K562 (cell line): ENCODE data around the gene GALNT18. TPM values are rescaled to one million over a fixed set of nuclear protein-coding genes. Genes with fewer than 3 reads are reported as not detected.

Source experiments
- ATAC-seq: fragments of 200-7000 bp; cut with Tn5 transposase; 3 replicates; pipeline ENCODE4 v1.9.1; 2020; ENCODE audit warnings: moderate library complexity
- BruUV-seq: library from RNA; stranded (reverse); fragments of 400-500 nt; replicated peaks from 2 replicates; lab custom pipeline; 2021; lab: Mats Ljungman, UMichigan
- CTCF ChIA-PET: fragments of 300-600 bp; formaldehyde crosslinking; extraction: SDS; loops from one replicate; lab custom pipeline; 2021; ENCODE audit warnings: low intra/inter-chr PET ratio; lab: Yijun Ruan, JAX
- POLR2A ChIA-PET: fragments of 300-600, 350-650 bp; sonication (Branson Sonifier 250); formaldehyde crosslinking; extraction: SDS; loops from one replicate; lab custom pipeline; 2021; ENCODE audit warnings: antibody characterized with exemption, inconsistent platforms; lab: Yijun Ruan, JAX
- DNase-seq, 4 experiments: peaks; one replicate each; pipeline versions ENCODE4 v3.0.0 to v3.0.0-alpha.2; 2011 to 2018; ENCODE audit warnings: low spot score in 3 of 4, mixed read lengths in 3 of 4; ENCODE audit errors: extremely low read depth in 1 of 4
- FAIRE-seq: peaks from 2 replicates; lab custom pipeline; 2011; peaks lifted over from hg19 to GRCh38; lab: Jason Lieb, UNC
- H2AFZ ChIP-seq: 2 replicates; pipeline ENCODE4 v1.6.0; 2011; ENCODE audit warnings: low read depth, low read length, control low read depth, inconsistent platforms
- H3K27ac ChIP-seq: fragments of 200-600 bp; 3 replicates; pipeline ENCODE4 v1.8.0; 2011; ENCODE audit warnings: low read depth, mild to moderate bottlenecking, control low read depth, inconsistent platforms, low read length, moderate library complexity, mixed read lengths; ENCODE audit errors: extremely low read depth
- H3K27me3 ChIP-seq, 2 experiments: fragments of 300-600 bp in 1 of 2; 2 replicates in 1 of 2; 3 replicates in 1 of 2; pipeline versions ENCODE4 v1.6.0 to v1.8.0; 2011; ENCODE audit warnings: inconsistent platforms in 2 of 2, low read length in 2 of 2, mild to moderate bottlenecking in 1 of 2, mixed read lengths in 1 of 2, moderate library complexity in 1 of 2; ENCODE audit not compliant: control insufficient read depth in 2 of 2, insufficient read depth in 2 of 2
- H3K36me3 ChIP-seq: fragments of 300-600 bp; 3 replicates; pipeline ENCODE4 v1.8.0; 2011; ENCODE audit warnings: mild to moderate bottlenecking, low read length, inconsistent platforms; ENCODE audit not compliant: control insufficient read depth, insufficient read depth
- H3K4me1 ChIP-seq, 2 experiments: fragments of 200-600 bp in 1 of 2; replicated peaks in 1 of 2; 2 replicates in 1 of 2; 3 replicates in 1 of 2; pipeline versions ENCODE4 v1.5.1 to v1.8.0; 2011; ENCODE audit warnings: inconsistent platforms in 2 of 2, low read length in 2 of 2, mild to moderate bottlenecking in 1 of 2, mixed read lengths in 1 of 2, moderate library complexity in 1 of 2; ENCODE audit not compliant: control insufficient read depth in 2 of 2, insufficient read depth in 2 of 2
- H3K4me2 ChIP-seq: 2 replicates; pipeline ENCODE4 v1.6.1; 2011; ENCODE audit warnings: low read length, control low read depth, inconsistent platforms, mixed read lengths; ENCODE audit not compliant: insufficient read depth
- H3K4me3 ChIP-seq: fragments of 200-600 bp; sonication (generic), shearing (Covaris generic); 2 replicates; pipeline ENCODE4 v1.5.1; 2016; ENCODE audit warnings: control low read depth, inconsistent platforms
- H3K79me2 ChIP-seq: fragments of 200-600 bp; 3 replicates; pipeline ENCODE4 v1.8.0; 2011; ENCODE audit warnings: low read length, inconsistent platforms; ENCODE audit not compliant: control insufficient read depth, insufficient read depth
- H3K9ac ChIP-seq, 2 experiments: 2 replicates each; pipeline versions ENCODE4 v1.6.0 to v1.6.1; 2011; ENCODE audit warnings: low read depth in 2 of 2, low read length in 2 of 2, control low read depth in 1 of 2, inconsistent platforms in 1 of 2, mild to moderate bottlenecking in 1 of 2, mixed read lengths in 1 of 2; ENCODE audit not compliant: insufficient read depth in 1 of 2
- H3K9me1 ChIP-seq: one replicate; pipeline ENCODE4 v1.6.0; 2011; ENCODE audit warnings: inconsistent platforms, mild to moderate bottlenecking, low read length, moderate library complexity; ENCODE audit not compliant: control insufficient read depth, insufficient read depth
- H3K9me3 ChIP-seq: replicated peaks from 2 replicates; pipeline ENCODE4 v1.5.1; 2011; ENCODE audit warnings: low read depth, low read length, inconsistent platforms; ENCODE audit not compliant: control insufficient read depth, insufficient read depth
- H4K20me1 ChIP-seq: replicated peaks from 2 replicates; pipeline ENCODE4 v1.6.1; 2011; ENCODE audit warnings: low read length, inconsistent platforms, mixed read lengths; ENCODE audit not compliant: control insufficient read depth, insufficient read depth
- BCL6 ChIP-seq: fragments of 250-450 bp; sonication (Bioruptor Pico); IDR thresholded peaks from 2 replicates; pipeline ENCODE4 v1.4.0; 2020
- BMI1 ChIP-seq: fragments of 150-350 bp; IDR thresholded peaks from 2 replicates; pipeline ENCODE4 v1.6.1; 2014; ENCODE audit warnings: low read length
- NONO ChIP-seq, 2 experiments: fragments of 200-400 bp in 1 of 2; fragments of 450-650 bp in 1 of 2; formaldehyde crosslinking in 1 of 2; IDR thresholded peaks; 2 replicates each; pipeline ENCODE4 v1.6.1; 2017; ENCODE audit warnings: low read depth in 2 of 2, mild to moderate bottlenecking in 2 of 2, moderate library complexity in 2 of 2, low read length in 1 of 2
- SIN3A ChIP-seq, 2 experiments: fragments of 150-350 bp in 1 of 2; IDR thresholded peaks; 2 replicates each; pipeline ENCODE4 v1.6.1; 2011 to 2016; ENCODE audit warnings: borderline replicate concordance in 2 of 2, low read depth in 2 of 2, low read length in 2 of 2, mild to moderate bottlenecking in 2 of 2, moderate library complexity in 2 of 2; ENCODE audit not compliant: control insufficient read depth in 1 of 2
- TAF7 ChIP-seq: fragments of 450-650 bp; IDR thresholded peaks from 2 replicates; pipeline ENCODE4 v1.6.1; 2016; ENCODE audit warnings: missing genetic modification characterization, missing compliant biosample characterization
- ZBED1 ChIP-seq: IDR thresholded peaks from 2 replicates; pipeline ENCODE4 v1.6.1; 2014
- ZNF57 ChIP-seq: fragments of 450-650 bp; formaldehyde crosslinking; IDR thresholded peaks from 2 replicates; pipeline ENCODE4 v1.4.0; 2020; ENCODE audit warnings: mild to moderate bottlenecking, moderate library complexity
- ZNF584 ChIP-seq: fragments of 200-800 bp; sonication (Bioruptor generic); IDR thresholded peaks from 2 replicates; pipeline ENCODE4 v1.6.1; 2016; ENCODE audit warnings: low read depth, mild to moderate bottlenecking, missing genetic modification characterization, missing compliant biosample characterization
- ZNF780A ChIP-seq: fragments of 250-450 bp; sonication (Bioruptor Pico); IDR thresholded peaks from 2 replicates; pipeline ENCODE4 v1.5.0; 2021; ENCODE audit warnings: mild to moderate bottlenecking
- WGBS: fragments of 100-300 bp; shearing (Covaris generic); methylation state at CpG from one replicate; pipeline ENCODE4 v1.1.6; 2016; ENCODE audit warnings: low coverage, mixed read lengths; ENCODE audit not compliant: insufficient coverage; ENCODE audit errors: missing lambda C conversion rate; 5-methylcytosine and 5-hydroxymethylcytosine counted together
- in situ Hi-C: fragments of 300-500 bp; cut with MboI; formaldehyde crosslinking; loops from 4 replicates; pipeline ENCODE4 v1.15.0; 2018; ENCODE audit warnings: inconsistent platforms, mixed read lengths
- intact Hi-C: fragments of 100-400 bp; cut with micrococcal nuclease; formaldehyde crosslinking; loops from 2 replicates; pipeline ENCODE4 v1.14.2; 2022
- polyA plus RNA-seq, 8 experiments: library from polyadenylated mRNA; depleted of rRNA in 4 of 8; stranded (reverse) in 5 of 8; unstranded in 3 of 8; fragments of >200 nt; fragmentation: Nextera tagmentation in 2 of 8; fragmentation: Illumina TruSeq in 1 of 8; extraction: Ambion mirVana in 2 of 8; extraction: Trizol in 1 of 8; gene quantifications; 2 replicates each; pipeline versions ENCODE4 v1.2.1 to v1.2.3, GENCODE V29; 2011 to 2014; ENCODE audit warnings: inconsistent platforms in 1 of 8, missing spikeins in 1 of 8
- total RNA-seq, 7 experiments: library from RNA; depleted of rRNA in 6 of 7; stranded (reverse); fragments of >200 nt in 6 of 7; fragmentation: Illumina TruSeq in 2 of 7; extraction: Trizol in 2 of 7; gene quantifications; 2 replicates each; pipeline versions ENCODE4 v1.2.1 to v1.2.3, GENCODE V29; 2011 to 2021; ENCODE audit warnings: low replicate concordance in 1 of 7
- TF ChIP-seq, protein P1 (sequence below): fragments of 250-450 bp; sonication (Bioruptor Pico); IDR thresholded peaks from 2 replicates; pipeline ENCODE4 v1.8.0; 2021; ENCODE audit warnings: mild to moderate bottlenecking, moderate library complexity

GALNT18 gene
- total and polyA plus RNA-seq, 9 of the 15 experiments (the other 6 are each of a cell fraction or from before 2014, with no cell fraction given): not detected

DNA sequence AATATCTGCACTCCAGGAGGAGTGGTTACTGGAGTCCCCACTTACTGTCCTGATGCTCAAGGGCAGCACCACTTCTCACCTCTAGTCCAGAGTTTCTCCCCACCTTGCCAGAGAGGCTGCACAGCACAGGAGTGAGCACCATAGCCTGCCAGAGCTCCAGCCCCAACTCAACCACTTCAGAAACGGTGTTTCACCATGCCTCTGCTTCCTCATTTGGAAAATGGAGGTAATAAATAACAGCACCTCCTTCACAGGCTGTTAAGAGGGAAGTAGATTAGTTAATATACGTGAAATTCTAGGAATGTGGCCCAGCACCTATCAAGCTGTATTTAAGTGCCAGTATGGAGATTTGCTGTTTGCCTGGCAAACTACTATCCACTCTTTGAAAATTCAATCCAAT, 63.0 kb downstream of the GALNT18 start:
- H3K9me1 ChIP-seq: no peaks in the 10 kb centered on the region
- ChIA-PET CTCF (no interaction called here), POLR2A (no interaction called here)
- FAIRE-seq: no peak
- no peak for ATAC-seq
- H2AFZ ChIP-seq: no peak overlapping the region
- intact Hi-C loops (no loop called here), in situ Hi-C loops (no loop called here)
- DNase-seq: no peak
- H3K36me3 ChIP-seq: no peaks in the 10 kb centered on the region
- H3K79me2 ChIP-seq: no peaks in the 10 kb centered on the region
- TF ChIP-seq ZNF57 (CRISPR knock-in tag) (no peak), TAF7 (tag) (no peak), NONO (IDR thresholded peaks at IDR 0.05; ENCODE audit: low read depth in 2 of 2, low read length in 1 of 2) (no peak)
- TF ChIP-seq, protein P1, sequence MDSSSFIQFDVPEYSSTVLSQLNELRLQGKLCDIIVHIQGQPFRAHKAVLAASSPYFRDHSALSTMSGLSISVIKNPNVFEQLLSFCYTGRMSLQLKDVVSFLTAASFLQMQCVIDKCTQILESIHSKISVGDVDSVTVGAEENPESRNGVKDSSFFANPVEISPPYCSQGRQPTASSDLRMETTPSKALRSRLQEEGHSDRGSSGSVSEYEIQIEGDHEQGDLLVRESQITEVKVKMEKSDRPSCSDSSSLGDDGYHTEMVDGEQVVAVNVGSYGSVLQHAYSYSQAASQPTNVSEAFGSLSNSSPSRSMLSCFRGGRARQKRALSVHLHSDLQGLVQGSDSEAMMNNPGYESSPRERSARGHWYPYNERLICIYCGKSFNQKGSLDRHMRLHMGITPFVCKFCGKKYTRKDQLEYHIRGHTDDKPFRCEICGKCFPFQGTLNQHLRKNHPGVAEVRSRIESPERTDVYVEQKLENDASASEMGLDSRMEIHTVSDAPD (CRISPR knock-in tag): no peak
- no peak overlapping the region for H3K9ac ChIP-seq
- H3K4me2 ChIP-seq: no peak overlapping the region
- BruUV-seq: no TSS peak
- H4K20me1 ChIP-seq: no peaks in the 10 kb centered on the region; the same call in 1 of the 2 replicates
- H3K4me1 ChIP-seq: no peaks in the 10 kb centered on the region
- WGBS: 0% methylated on average over 2 of the region's 2 CpGs
- no peak overlapping the region for H3K4me3 ChIP-seq
- H3K27ac ChIP-seq: no peak overlapping the region
- H3K27me3 ChIP-seq: peaks cover 0 to 30% of the 10 kb centered on the region in 2 experiments; a peak in 1 of 5 replicates
- H3K9me3 ChIP-seq: no peaks in the 10 kb centered on the region

DNA sequence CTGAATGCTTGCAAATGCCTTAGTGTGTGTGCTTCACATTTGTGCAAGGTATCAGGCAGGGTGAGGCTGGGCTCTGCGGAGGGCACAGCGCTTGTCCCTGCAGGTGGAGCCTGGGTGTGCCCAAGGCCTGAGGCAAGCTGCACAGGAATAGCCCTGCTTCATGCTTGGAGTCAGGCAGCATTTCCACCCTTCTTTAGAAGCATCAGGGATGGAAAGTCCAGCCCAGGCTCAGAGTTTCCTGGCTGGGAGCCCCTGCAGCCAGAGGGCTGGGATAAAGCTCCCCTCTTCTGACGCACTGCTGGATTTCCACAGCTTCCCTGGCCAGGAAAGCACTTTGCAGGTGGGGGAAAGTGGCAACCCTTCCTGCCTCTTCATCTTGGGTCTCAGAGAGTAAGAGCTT, 63.4 kb downstream of the GALNT18 start:
- intact Hi-C loops: no loop called here
- H3K79me2 ChIP-seq: no peaks in the 10 kb centered on the region
- in situ Hi-C loops: no loop called here
- H4K20me1 ChIP-seq: no peaks in the 10 kb centered on the region; the same call in 1 of the 2 replicates
- TF ChIP-seq SIN3A (IDR thresholded peaks at IDR 0.05; ENCODE audit: borderline replicate concordance in 2 of 2, control insufficient read depth in 1 of 2, low read depth in 2 of 2, low read length in 2 of 2) (no peak), ZNF780A (no peak), ZNF584 (no peak), BMI1 (no peak), ZBED1 (no peak), BCL6 (no peak)
- H3K4me2 ChIP-seq: no peak overlapping the region
- no peaks in the 10 kb centered on the region for H3K9me1 ChIP-seq
- ATAC-seq (no peak), DNase-seq (no peak), FAIRE-seq (no peak)
- H3K36me3 ChIP-seq: no peaks in the 10 kb centered on the region
- POLR2A ChIA-PET: no interaction called here
- WGBS: 0% methylated on average over 2 of the region's 3 CpGs
- no peak overlapping the region for H3K4me3 ChIP-seq
- CTCF ChIA-PET: no interaction called here
- no peaks in the 10 kb centered on the region for H3K4me1 ChIP-seq
- no peak overlapping the region for H2AFZ ChIP-seq
- peaks cover 0 to 31% of the 10 kb centered on the region in 2 experiments; a peak in 1 of 5 replicates for H3K27me3 ChIP-seq
- H3K9me3 ChIP-seq: no peaks in the 10 kb centered on the region
- no TSS peak for BruUV-seq
- H3K9ac ChIP-seq: no peak overlapping the region
- H3K27ac ChIP-seq: no peak overlapping the region
